ENCODE results near the gene ATP2B3.

ATP2B3 gene

GRCh38 chrX:153509592-153509991 is 7.8 kb upstream of the ATP2B3 start:
- no peak for DNase-seq (ENCODE audit: low read depth)

- DNase-seq (ENCODE audit: low read depth), result no peak
Observed at GRCh38 chrX:153510383-153510782, 7.1 kb upstream of the ATP2B3 start.

- no peak for DNase-seq (ENCODE audit: low read depth)
Observed at GRCh38 chrX:153511784-153512500, 5.5 kb upstream of the ATP2B3 start.

GRCh38 chrX:153512501-153512893 is 4.9 kb upstream of the ATP2B3 start:
- no peak for DNase-seq (ENCODE audit: low read depth)

- DNase-seq (ENCODE audit: low read depth), result no peak
Observed at GRCh38 chrX:153513265-153513664, 4.2 kb upstream of the ATP2B3 start.

- no peak for DNase-seq (ENCODE audit: low read depth)
Observed at GRCh38 chrX:153514259-153514658, 3.2 kb upstream of the ATP2B3 start.

- DNase-seq (ENCODE audit: low read depth), result no peak
Observed at GRCh38 chrX:153515435-153515834, 2.0 kb upstream of the ATP2B3 start.

- DNase-seq (ENCODE audit: low read depth), result no peak
Observed at GRCh38 chrX:153516073-153516472, 1.4 kb upstream of the ATP2B3 start.

- no peak for DNase-seq (ENCODE audit: low read depth)
Observed at GRCh38 chrX:153517946-153518834, 748 bp downstream of the ATP2B3 start.

GRCh38 chrX:153519569-153520286 is 2.3 kb downstream of the ATP2B3 start:
- DNase-seq (ENCODE audit: low read depth), result no peak

- no peak for DNase-seq (ENCODE audit: low read depth)
Observed at GRCh38 chrX:153520287-153520917, 3.0 kb downstream of the ATP2B3 start.

- no peak for DNase-seq (ENCODE audit: low read depth)
Observed at GRCh38 chrX:153521034-153521433, 3.6 kb downstream of the ATP2B3 start.

- no peak for DNase-seq (ENCODE audit: low read depth)
Observed at GRCh38 chrX:153522259-153522658, 4.8 kb downstream of the ATP2B3 start.

GRCh38 chrX:153523269-153523668 is 5.8 kb downstream of the ATP2B3 start:
- no peak for DNase-seq (ENCODE audit: low read depth)

- DNase-seq (ENCODE audit: low read depth), result no peak
Observed at GRCh38 chrX:153524234-153524633, 6.8 kb downstream of the ATP2B3 start.

GRCh38 chrX:153525451-153525850 is 8.0 kb downstream of the ATP2B3 start:
- DNase-seq (ENCODE audit: low read depth), result no peak

GRCh38 chrX:153526042-153526441 is 8.6 kb downstream of the ATP2B3 start:
- DNase-seq (ENCODE audit: low read depth), result no peak

GRCh38 chrX:153526801-153527200 is 9.4 kb downstream of the ATP2B3 start:
- DNase-seq (ENCODE audit: low read depth), result no peak

- no peak for DNase-seq (ENCODE audit: low read depth)
Observed at GRCh38 chrX:153527208-153527607, 9.8 kb downstream of the ATP2B3 start.

GRCh38 chrX:153530411-153531129 is 13.1 kb downstream of the ATP2B3 start:
- no peak for DNase-seq (ENCODE audit: low read depth)

- DNase-seq (ENCODE audit: low read depth), result no peak
Observed at GRCh38 chrX:153533091-153533490, 15.6 kb downstream of the ATP2B3 start.

GRCh38 chrX:153537080-153537479 is 19.6 kb downstream of the ATP2B3 start:
- DNase-seq (ENCODE audit: low read depth), result no peak

All from activated gamma-delta T cell treated with anti-CD3 and anti-CD28 coated beads, Interleukin-2, amount 50 U/mL, for 16 hours (primary cell).